IMR-90 (cell line): ENCODE results near the gene KCNIP1. TPM values are rescaled to one million over a fixed set of nuclear protein-coding genes. Genes with fewer than 3 reads are reported as not detected.

Source experiments
- ATAC-seq: fragments of 200-7000 bp; cut with Tn5 transposase; 2 replicates; pipeline ENCODE4 v1.9.1; 2020; ENCODE audit warnings: low read depth, mild to moderate bottlenecking, moderate library complexity
- BruUV-seq: library from RNA; stranded (reverse); fragments of 400-500 nt; replicated peaks from 2 replicates; lab custom pipeline; 2021; lab: Mats Ljungman, UMichigan
- CTCF ChIA-PET: fragments of 300-600 bp; formaldehyde crosslinking; extraction: SDS; loops from one replicate; lab custom pipeline; 2021; ENCODE audit warnings: antibody characterized with exemption; lab: Yijun Ruan, JAX
- POLR2A ChIA-PET: fragments of 300-600 bp; sonication (Branson Sonifier 250); formaldehyde crosslinking; loops from one replicate; lab custom pipeline; 2022; ENCODE audit warnings: antibody characterized with exemption; ENCODE audit not compliant: unreplicated experiment; lab: Charles Lee
- DNase-seq: peaks from one replicate; pipeline ENCODE4 v3.0.0; 2013
- H2AFZ ChIP-seq: replicated peaks from 2 replicates; pipeline ENCODE3; 2013; ENCODE audit warnings: low read length, mild to moderate bottlenecking; ENCODE audit not compliant: poor library complexity
- H2AK5ac ChIP-seq: 2 replicates; pipeline ENCODE4 v1.6.1; 2013; ENCODE audit warnings: low read depth, low read length, inconsistent platforms
- H2AK9ac ChIP-seq: replicated peaks from 2 replicates; pipeline ENCODE3; 2013; ENCODE audit warnings: mild to moderate bottlenecking, low read depth, low read length, moderate library complexity; ENCODE audit not compliant: poor library complexity
- H2BK120ac ChIP-seq: 2 replicates; pipeline ENCODE4 v1.6.1; 2013; ENCODE audit warnings: low read depth, low read length, inconsistent platforms
- H2BK15ac ChIP-seq: 3 replicates; pipeline ENCODE4 v1.6.1; 2013; ENCODE audit warnings: low read depth, low read length, inconsistent platforms
- H2BK20ac ChIP-seq: 2 replicates; pipeline ENCODE4 v1.6.1; 2013; ENCODE audit warnings: low read depth, mild to moderate bottlenecking, inconsistent platforms, low read length, moderate library complexity
- H2BK5ac ChIP-seq: 2 replicates; pipeline ENCODE4 v1.6.1; 2013; ENCODE audit warnings: mild to moderate bottlenecking, low read depth, low read length, inconsistent platforms; ENCODE audit not compliant: poor library complexity, severe bottlenecking
- H3K14ac ChIP-seq: replicated peaks from 2 replicates; pipeline ENCODE4 v1.6.1; 2013; ENCODE audit warnings: low read depth, low read length, inconsistent platforms
- H3K18ac ChIP-seq: 2 replicates; pipeline ENCODE4 v1.6.1; 2013; ENCODE audit warnings: low read depth, low read length, control low read depth
- H3K23ac ChIP-seq: 2 replicates; pipeline ENCODE4 v1.6.1; 2013; ENCODE audit warnings: low read depth, low read length, inconsistent platforms
- H3K27ac ChIP-seq: 2 replicates; pipeline ENCODE4 v1.5.1; 2013; ENCODE audit warnings: mild to moderate bottlenecking, control low read depth, low read length; ENCODE audit not compliant: insufficient read depth
- H3K27me3 ChIP-seq: 2 replicates; pipeline ENCODE4 v1.6.1; 2013; ENCODE audit warnings: low read length; ENCODE audit not compliant: control insufficient read depth, insufficient read depth
- H3K36me3 ChIP-seq: 2 replicates; pipeline ENCODE4 v1.6.1; 2013; ENCODE audit warnings: low read length, mixed read lengths; ENCODE audit not compliant: control insufficient read depth, insufficient read depth
- H3K4ac ChIP-seq: 2 replicates; pipeline ENCODE4 v1.6.1; 2013; ENCODE audit warnings: low read depth, low read length, inconsistent platforms
- H3K4me1 ChIP-seq: 2 replicates; pipeline ENCODE4 v1.6.1; 2013; ENCODE audit warnings: low read length, mixed read lengths; ENCODE audit not compliant: control insufficient read depth, insufficient read depth
- H3K4me2 ChIP-seq: 2 replicates; pipeline ENCODE4 v1.6.1; 2013; ENCODE audit warnings: low read depth, mild to moderate bottlenecking, control low read depth, low read length, moderate library complexity
- H3K4me3 ChIP-seq: 2 replicates; pipeline ENCODE4 v1.5.1; 2013; ENCODE audit warnings: low read depth, mild to moderate bottlenecking, control low read depth, low read length, moderate library complexity; ENCODE audit not compliant: insufficient read depth
- H3K56ac ChIP-seq: 2 replicates; pipeline ENCODE4 v1.6.1; 2013; ENCODE audit warnings: low read length, inconsistent platforms; ENCODE audit not compliant: insufficient read depth; ENCODE audit errors: extremely low read depth
- H3K79me1 ChIP-seq, 2 experiments: 2 replicates each; pipeline ENCODE4 v1.6.1; 2013; ENCODE audit warnings: low read length in 2 of 2, inconsistent platforms in 1 of 2, low read depth in 1 of 2
- H3K9ac ChIP-seq: 2 replicates; pipeline ENCODE4 v1.6.1; 2013; ENCODE audit warnings: low read depth, low read length, control low read depth
- H3K9me1 ChIP-seq: 2 replicates; pipeline ENCODE4 v1.6.1; 2013; ENCODE audit warnings: low read length, inconsistent platforms; ENCODE audit not compliant: insufficient read depth
- H3K9me3 ChIP-seq: 2 replicates; pipeline ENCODE4 v1.6.1; 2013; ENCODE audit warnings: low read length; ENCODE audit not compliant: control insufficient read depth, insufficient read depth
- H4K20me1 ChIP-seq: 2 replicates; pipeline ENCODE4 v1.6.1; 2013; ENCODE audit warnings: low read length, inconsistent platforms; ENCODE audit not compliant: insufficient read depth
- H4K5ac ChIP-seq: 2 replicates; pipeline ENCODE4 v1.6.1; 2013; ENCODE audit warnings: mild to moderate bottlenecking, low read depth, low read length, control low read depth
- H4K8ac ChIP-seq, 2 experiments: 2 replicates each; pipeline ENCODE4 v1.6.1; 2013; ENCODE audit warnings: low read depth in 2 of 2, low read length in 2 of 2, control low read depth in 1 of 2, inconsistent platforms in 1 of 2
- H4K91ac ChIP-seq: 2 replicates; pipeline ENCODE4 v1.6.1; 2013; ENCODE audit warnings: low read depth, low read length, inconsistent platforms; ENCODE audit not compliant: insufficient read depth
- MAFK ChIP-seq: IDR thresholded peaks from 2 replicates; pipeline ENCODE4 v1.6.1; 2012; ENCODE audit warnings: low read depth, low read length, improper control_type of control experiment
- MXI1 ChIP-seq: IDR thresholded peaks from 2 replicates; pipeline ENCODE4 v1.6.1; 2012; ENCODE audit warnings: low read depth, mild to moderate bottlenecking, low read length, moderate library complexity, borderline replicate concordance
- SMC3 ChIP-seq: fragments of 150-350 bp; IDR thresholded peaks from 2 replicates; pipeline ENCODE4 v1.6.1; 2016; ENCODE audit warnings: low read depth, mild to moderate bottlenecking, antibody characterized with exemption, low read length, moderate library complexity
- WGBS, 2 experiments: methylation state at CpG; one replicate each; pipeline versions ENCODE4 v1.1.5 to v1.1.7; 2013; ENCODE audit warnings: missing lambda C conversion rate in 2 of 2; ENCODE audit not compliant: insufficient read length in 1 of 2; ENCODE audit errors: extremely low coverage in 2 of 2; 5-methylcytosine and 5-hydroxymethylcytosine counted together
- dilution Hi-C: fragments of 300-500 bp; cut with HindIII; formaldehyde crosslinking; loops from one replicate; pipeline ENCODE4 v1.14.3; 2018; ENCODE audit warnings: low sequenced_read_pairs; ENCODE audit not compliant: unreplicated experiment
- in situ Hi-C: fragments of 300-500 bp; cut with MboI; formaldehyde crosslinking; loops from 3 replicates; pipeline ENCODE4 v1.14.3; 2019; ENCODE audit warnings: low sequenced_read_pairs, inconsistent platforms, mixed read lengths
- intact Hi-C: fragments of 100-400 bp; cut with micrococcal nuclease; formaldehyde crosslinking; loops from 2 replicates; pipeline ENCODE4 v1.10.0; 2022
- polyA plus RNA-seq, 3 experiments: library from polyadenylated mRNA; depleted of rRNA; stranded (reverse); fragments of >200 nt; gene quantifications; 2 replicates each; pipeline ENCODE4 v1.2.3, GENCODE V29; 2012; ENCODE audit warnings: low replicate concordance in 1 of 3
- total RNA-seq: library from RNA; depleted of rRNA; stranded (reverse); fragments of >200 nt; gene quantifications from 2 replicates; pipeline ENCODE4 v1.2.3, GENCODE V29; 2012
- TF ChIP-seq, protein P1 (sequence below): fragments of 150-350 bp; IDR thresholded peaks from 2 replicates; pipeline ENCODE4 v1.6.1; 2017; ENCODE audit warnings: mild to moderate bottlenecking, antibody characterized with exemption, low read length, low read depth
- TF ChIP-seq, protein P2 (sequence below): fragments of 150-350 bp; IDR thresholded peaks from 2 replicates; pipeline ENCODE4 v1.6.1; 2016; ENCODE audit warnings: low read depth, mild to moderate bottlenecking, low read length, moderate library complexity, borderline replicate concordance

KCNIP1 gene
- total and polyA plus RNA-seq, 2 of the 4 experiments (the other 2 are of a cell fraction) = not detected

DNA sequence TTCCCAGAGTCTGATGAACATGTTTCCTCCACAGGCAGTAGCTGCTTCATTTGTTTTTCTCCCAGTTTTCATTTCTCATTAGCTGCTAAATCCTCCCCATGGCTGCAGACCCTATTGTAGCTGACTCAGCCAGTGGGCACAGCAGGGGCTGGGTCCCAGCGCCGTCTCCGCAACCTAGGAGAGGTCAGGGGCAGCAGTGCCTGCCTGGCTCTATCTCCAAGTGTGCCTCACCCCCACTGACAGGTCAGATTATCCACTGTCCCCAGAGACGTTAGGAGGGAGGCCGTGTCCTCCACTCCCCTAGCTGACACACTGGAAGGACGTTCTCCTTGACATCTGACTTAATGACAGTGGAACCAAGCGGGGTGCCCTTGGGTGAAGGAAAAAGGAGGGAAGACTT, 31.1 kb downstream of the KCNIP1 start:
- POLR2A ChIA-PET = no interaction called here
- 94% methylated on average over 3 of the region's 7 CpGs; no CpG with 5 or more reads in 1 of the 2 experiments for WGBS, 2 experiments
- no peak for ATAC-seq

More for the DNA sequence above, 31.1 kb downstream of the KCNIP1 start:
- CTCF ChIA-PET = no interaction called here
- H2BK5ac ChIP-seq = no peak overlapping the region
- in situ Hi-C loops = no loop called here
- no peak overlapping the region for H3K23ac ChIP-seq
- H3K4ac ChIP-seq = no peak overlapping the region
- H2AFZ ChIP-seq = no peak overlapping the region
- no peaks in the 10 kb centered on the region for H3K36me3 ChIP-seq
- H2BK15ac ChIP-seq = no peak overlapping the region
- H2AK5ac ChIP-seq = no peak overlapping the region
- no peak overlapping the region for H3K27ac ChIP-seq
- H2BK120ac ChIP-seq = no peak overlapping the region
- no peaks in the 10 kb centered on the region for H3K79me1 ChIP-seq
- no peak overlapping the region for H3K9ac ChIP-seq
- H3K18ac ChIP-seq = no peak overlapping the region
- H2BK20ac ChIP-seq = no peak overlapping the region
- H3K4me1 ChIP-seq = no peaks in the 10 kb centered on the region
- H4K8ac ChIP-seq = no peak overlapping the region
- TF ChIP-seq, protein P1, sequence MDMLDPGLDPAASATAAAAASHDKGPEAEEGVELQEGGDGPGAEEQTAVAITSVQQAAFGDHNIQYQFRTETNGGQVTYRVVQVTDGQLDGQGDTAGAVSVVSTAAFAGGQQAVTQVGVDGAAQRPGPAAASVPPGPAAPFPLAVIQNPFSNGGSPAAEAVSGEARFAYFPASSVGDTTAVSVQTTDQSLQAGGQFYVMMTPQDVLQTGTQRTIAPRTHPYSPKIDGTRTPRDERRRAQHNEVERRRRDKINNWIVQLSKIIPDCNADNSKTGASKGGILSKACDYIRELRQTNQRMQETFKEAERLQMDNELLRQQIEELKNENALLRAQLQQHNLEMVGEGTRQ = no peak
- TF ChIP-seq SMC3 (no peak), MXI1 (no peak), MAFK (no peak)
- TF ChIP-seq, protein P2, sequence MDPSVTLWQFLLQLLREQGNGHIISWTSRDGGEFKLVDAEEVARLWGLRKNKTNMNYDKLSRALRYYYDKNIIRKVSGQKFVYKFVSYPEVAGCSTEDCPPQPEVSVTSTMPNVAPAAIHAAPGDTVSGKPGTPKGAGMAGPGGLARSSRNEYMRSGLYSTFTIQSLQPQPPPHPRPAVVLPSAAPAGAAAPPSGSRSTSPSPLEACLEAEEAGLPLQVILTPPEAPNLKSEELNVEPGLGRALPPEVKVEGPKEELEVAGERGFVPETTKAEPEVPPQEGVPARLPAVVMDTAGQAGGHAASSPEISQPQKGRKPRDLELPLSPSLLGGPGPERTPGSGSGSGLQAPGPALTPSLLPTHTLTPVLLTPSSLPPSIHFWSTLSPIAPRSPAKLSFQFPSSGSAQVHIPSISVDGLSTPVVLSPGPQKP = no peak
- H4K91ac ChIP-seq = no peak overlapping the region
- H3K4me2 ChIP-seq = no peak overlapping the region
- no peak overlapping the region for H3K4me3 ChIP-seq
- H3K9me1 ChIP-seq = no peaks in the 10 kb centered on the region
- no peaks in the 10 kb centered on the region for H4K20me1 ChIP-seq
- H3K14ac ChIP-seq = no peak overlapping the region
- DNase-seq = no peak
- no peak overlapping the region for H3K56ac ChIP-seq
- dilution Hi-C loops = no loop called here
- H3K9me3 ChIP-seq = no peaks in the 10 kb centered on the region
- H3K27me3 ChIP-seq = no peaks in the 10 kb centered on the region
- intact Hi-C loops = no loop called here
- no peak overlapping the region for H4K5ac ChIP-seq
- BruUV-seq = no TSS peak
- H2AK9ac ChIP-seq = no peak overlapping the region
